ENCODE data around the gene ZFP2. TPM values are rescaled to one million over a fixed set of nuclear protein-coding genes. Genes with fewer than 3 reads are reported as not detected.

Gene ZFP2
- total RNA-seq, 2 experiments from 2014 or later: 0.22 to 0.32 TPM

- H3K27ac ChIP-seq (ENCODE audit: low read depth, low read length, poor library complexity, severe bottlenecking): no peak overlapping the region
- no peaks in the 10 kb centered on the region for H3K9me3 ChIP-seq (ENCODE audit: low read length)
- TF ChIP-seq EZH2phosphoT487 (IDR thresholded peaks at IDR 0.05; ENCODE audit: borderline replicate concordance, low read depth, low read length) (no peak), CTCF (conservative IDR thresholded peaks at IDR 0.05; ENCODE audit: low read length) (no peak)
- no peaks in the 10 kb centered on the region for H3K9me2 ChIP-seq (ENCODE audit: insufficient read depth, low read length)
- no peak overlapping the region for H2AFZ ChIP-seq (ENCODE audit: low read length)
- no peaks in the 10 kb centered on the region for H4K20me1 ChIP-seq (ENCODE audit: insufficient read depth, low read length)
- H3K4me3 ChIP-seq (ENCODE audit: low read depth, low read length, poor library complexity, severe bottlenecking): no peak overlapping the region
- no peaks in the 10 kb centered on the region for H3K79me2 ChIP-seq (ENCODE audit: insufficient read depth, low read depth, low read length)
- intact Hi-C loops (cut with micrococcal nuclease; ENCODE audit: unreplicated experiment): no loop called here
- no TSS peak for BruUV-seq (replicated peaks)
- no peaks in the 10 kb centered on the region for H3K36me3 ChIP-seq (ENCODE audit: insufficient read depth, low read length)
- ChIA-PET CTCF (ENCODE audit: unreplicated experiment) (no interaction called here), POLR2A (no interaction called here)
- DNase-seq (ENCODE audit: low spot score): no peak
- H3K4me1 ChIP-seq (ENCODE audit: insufficient read depth, low read length, poor library complexity, severe bottlenecking): no peaks in the 10 kb centered on the region
- H3K4me2 ChIP-seq (ENCODE audit: low read length): no peak overlapping the region
Observed at GRCh38 chr5:178941361-178941760, 45.6 kb downstream of the ZFP2 start.

GRCh38 chr5:178965465-178966055 lies 69.8 kb downstream of the ZFP2 start:
- TF ChIP-seq CTCF (conservative IDR thresholded peaks at IDR 0.05; ENCODE audit: low read length) (no peak), EZH2phosphoT487 (IDR thresholded peaks at IDR 0.05; ENCODE audit: borderline replicate concordance, low read depth, low read length) (no peak)
- no peaks in the 10 kb centered on the region for H3K9me2 ChIP-seq (ENCODE audit: insufficient read depth, low read length)
- CTCF ChIA-PET (ENCODE audit: unreplicated experiment): no interaction called here
- H3K79me2 ChIP-seq (ENCODE audit: insufficient read depth, low read depth, low read length): no peaks in the 10 kb centered on the region
- H3K4me2 ChIP-seq (ENCODE audit: low read length): no peak overlapping the region
- H3K9me3 ChIP-seq (ENCODE audit: low read length): peaks cover 16% of the 10 kb centered on the region; the same call in 1 of the 2 replicates
- no peak overlapping the region for H3K27ac ChIP-seq (ENCODE audit: low read depth, low read length, poor library complexity, severe bottlenecking)
- no peak overlapping the region for H2AFZ ChIP-seq (ENCODE audit: low read length)
- POLR2A ChIA-PET: no interaction called here
- no peak for DNase-seq (ENCODE audit: low spot score)
- H4K20me1 ChIP-seq (ENCODE audit: insufficient read depth, low read length): no peaks in the 10 kb centered on the region
- BruUV-seq (replicated peaks): no TSS peak
- intact Hi-C loops (cut with micrococcal nuclease; ENCODE audit: unreplicated experiment): no loop called here
- H3K4me1 ChIP-seq (ENCODE audit: insufficient read depth, low read length, poor library complexity, severe bottlenecking): no peaks in the 10 kb centered on the region
- H3K36me3 ChIP-seq (ENCODE audit: insufficient read depth, low read length): no peaks in the 10 kb centered on the region
- no peak overlapping the region for H3K4me3 ChIP-seq (ENCODE audit: low read depth, low read length, poor library complexity, severe bottlenecking)

- H2AFZ ChIP-seq (ENCODE audit: low read length): no peak overlapping the region
- no peaks in the 10 kb centered on the region for H3K9me3 ChIP-seq (ENCODE audit: low read length)
- no TSS peak for BruUV-seq (replicated peaks)
- no peak for DNase-seq (ENCODE audit: low spot score)
- H3K27ac ChIP-seq (ENCODE audit: low read depth, low read length, poor library complexity, severe bottlenecking): no peak overlapping the region
- H3K9me2 ChIP-seq (ENCODE audit: insufficient read depth, low read length): no peaks in the 10 kb centered on the region
- no peak overlapping the region for H3K4me3 ChIP-seq (ENCODE audit: low read depth, low read length, poor library complexity, severe bottlenecking)
- intact Hi-C loops (cut with micrococcal nuclease; ENCODE audit: unreplicated experiment): no loop called here
- H3K79me2 ChIP-seq (ENCODE audit: insufficient read depth, low read depth, low read length): no peaks in the 10 kb centered on the region
- no peak overlapping the region for H3K4me2 ChIP-seq (ENCODE audit: low read length)
- no peaks in the 10 kb centered on the region for H3K4me1 ChIP-seq (ENCODE audit: insufficient read depth, low read length, poor library complexity, severe bottlenecking)
- ChIA-PET POLR2A (no interaction called here), CTCF (ENCODE audit: unreplicated experiment) (no interaction called here)
- H3K36me3 ChIP-seq (ENCODE audit: insufficient read depth, low read length): no peaks in the 10 kb centered on the region
- no peak for TF ChIP-seq EZH2phosphoT487 (IDR thresholded peaks at IDR 0.05; ENCODE audit: borderline replicate concordance, low read depth, low read length)
- H4K20me1 ChIP-seq (ENCODE audit: insufficient read depth, low read length): no peaks in the 10 kb centered on the region
Observed at GRCh38 chr5:178981381-178981780, 85.7 kb downstream of the ZFP2 start.

Other genes starting within 250 kb of the ZFP2 start
- gene ZNF354A, start 165.3 kb upstream of the ZFP2 start, total RNA-seq (2014; rRNA removed; shearing (Covaris generic)): 11.3 and 15.2 TPM in 2 replicates
- gene ZNF354A, start 165.3 kb upstream of the ZFP2 start, total RNA-seq (2022): 18.2 and 19.4 TPM in 2 replicates
- gene ZNF354B, start 36.0 kb upstream of the ZFP2 start, total RNA-seq (2014; rRNA removed; shearing (Covaris generic)): 13.4 and 15.2 TPM in 2 replicates
- gene ZNF354B, start 36.0 kb upstream of the ZFP2 start, total RNA-seq (2022): 11.7 and 12.1 TPM in 2 replicates
- gene ZNF454, start 45.3 kb downstream of the ZFP2 start, total RNA-seq (2014; rRNA removed; shearing (Covaris generic)): not detected in 2 replicates
- not detected in 2 replicates for gene ZNF454, start 45.3 kb downstream of the ZFP2 start, total RNA-seq (2022)
- not detected in 2 replicates for gene GRM6, start 99.4 kb downstream of the ZFP2 start, total RNA-seq (2014; rRNA removed; shearing (Covaris generic))
- gene GRM6, start 99.4 kb downstream of the ZFP2 start, total RNA-seq (2022): not detected in 2 replicates
- 0.72 and 1.3 TPM in 2 replicates for gene ZNF879, start 127.9 kb downstream of the ZFP2 start, total RNA-seq (2014; rRNA removed; shearing (Covaris generic))
- 0.55 and 0.65 TPM in 2 replicates for gene ZNF879, start 127.9 kb downstream of the ZFP2 start, total RNA-seq (2022)
- gene ZNF354C, start 164.5 kb downstream of the ZFP2 start, total RNA-seq (2014; rRNA removed; shearing (Covaris generic)): not detected in 2 replicates
- not detected in 2 replicates for gene ZNF354C, start 164.5 kb downstream of the ZFP2 start, total RNA-seq (2022)

Measured in OCI-LY7 (cell line).